Esophagus squamous epithelium (tissue), 5 donors: ENCODE data around the gene NAGS. TPM values are rescaled to one million over a fixed set of nuclear protein-coding genes. Genes with fewer than 3 reads are reported as not detected.

ENCODE experiments used
- DNase-seq: peaks from one replicate; lab custom pipeline; 2025; lab: John Stamatoyannopoulos, UW
- H3K27ac ChIP-seq, 4 donors: fragments of 200-600 bp; sonication (generic); one replicate each; pipeline ENCODE4 v1.5.1; 2016 to 2019; ENCODE audit warnings: mild to moderate bottlenecking in 1 of 4
- H3K27me3 ChIP-seq, 4 donors: fragments of 200-600 bp; sonication (generic); 1 replicate in 3 of 4; 2 replicates in 1 of 4; pipeline versions ENCODE4 v1.5.1 to v1.6.0; 2017 to 2021; ENCODE audit warnings: antibody characterized with exemption in 1 of 4
- H3K36me3 ChIP-seq, 3 donors: fragments of 200-600 bp; sonication (generic); one replicate each; pipeline ENCODE4 v1.5.1; 2016 to 2019
- H3K4me1 ChIP-seq, 3 donors: fragments of 200-600 bp; sonication (generic); one replicate each; pipeline ENCODE4 v1.5.1; 2017 to 2019
- H3K4me3 ChIP-seq, 4 donors: fragments of 200-600 bp; sonication (generic); 1 replicate in 3 of 4; 2 replicates in 1 of 4; pipeline ENCODE4 v1.5.1; 2016 to 2019; ENCODE audit warnings: mild to moderate bottlenecking in 2 of 4, moderate library complexity in 1 of 4
- H3K9me3 ChIP-seq, 3 donors: fragments of 200-600 bp; sonication (generic); one replicate each; pipeline ENCODE4 v1.5.1; 2016 to 2019
- CTCF ChIP-seq, 6 experiments: fragments of 450-650 bp in 4 of 6; fragments of 200-600 bp in 2 of 6; sonication (generic) in 2 of 6; IDR thresholded peaks; one replicate each; pipeline ENCODE4 v1.5.1; 2016 to 2019; ENCODE audit warnings: antibody characterized with exemption in 6 of 6, mild to moderate bottlenecking in 4 of 6, moderate library complexity in 4 of 6
- POLR2A ChIP-seq, 4 donors: fragments of 450-650 bp; IDR thresholded peaks; one replicate each; pipeline ENCODE4 v1.6.1; 2017; ENCODE audit warnings: antibody characterized with exemption in 4 of 4, mild to moderate bottlenecking in 4 of 4, moderate library complexity in 3 of 4
- WGBS, 2 donors: methylation state at CpG; one replicate each; pipeline ENCODE4 v1.1.5; 2018; 5-methylcytosine and 5-hydroxymethylcytosine counted together
- intact Hi-C: fragments of 100-400 bp; cut with DNase I; formaldehyde crosslinking; loops from one replicate; pipeline ENCODE4 v1.15.0; 2022
- total RNA-seq, 4 donors: library from RNA; depleted of rRNA; stranded (reverse); fragments of >200 nt; gene quantifications; one replicate each; pipeline ENCODE4 v1.1.0, GENCODE V29; 2016
- donor health status: DM: yes; HTN: yes; CAD: no.

NAGS gene
- total RNA-seq, 4 donors from 2014 or later = 0.64 to 2.7 (median 2.1) TPM

GRCh38 chr17:44011876-44012275 is 7.5 kb downstream of the NAGS start:
- TF ChIP-seq POLR2A (IDR thresholded peaks at IDR 0.05) (no peak), CTCF (IDR thresholded peaks at IDR 0.05) (no peak)
- H3K27me3 ChIP-seq = no peaks in the 10 kb centered on the region
- peaks cover 23 to 44% (median 24%) of the 10 kb centered on the region in 3 donors for H3K4me1 ChIP-seq
- H3K4me3 ChIP-seq = no peak overlapping the region
- H3K36me3 ChIP-seq = peaks cover 0 to 46% (median 0%) of the 10 kb centered on the region in 3 donors
- no peak for DNase-seq
- intact Hi-C loops = no loop called here
- H3K27ac ChIP-seq = no peak overlapping the region
- H3K9me3 ChIP-seq = no peaks in the 10 kb centered on the region
- 79 to 97% methylated on average over 4 to 8 of the region's 9 CpGs for WGBS, 2 donors

- Histone ChIP-seq H3K27ac (no peak overlapping the region), H3K4me1 (peaks cover 19 to 39% (median 19%) of the 10 kb centered on the region in 3 donors), H3K4me3 (no peak overlapping the region), H3K9me3 (no peaks in the 10 kb centered on the region), H3K27me3 (no peaks in the 10 kb centered on the region), H3K36me3 (peaks cover 0 to 46% (median 0%) of the 10 kb centered on the region in 3 donors)
- TF ChIP-seq POLR2A (IDR thresholded peaks at IDR 0.05) (no peak), CTCF (IDR thresholded peaks at IDR 0.05) (no peak)
- 92% methylated on average over 2 of the region's 3 CpGs; no CpG with 5 or more reads in 1 of the 2 donors for WGBS, 2 donors
- intact Hi-C loops = no loop called here
- DNase-seq = no peak
Measured at GRCh38 chr17:44012391-44012790, 8.0 kb downstream of the NAGS start.

GRCh38 chr17:44012874-44013273 is 8.5 kb downstream of the NAGS start:
- H3K27ac ChIP-seq = no peak overlapping the region
- DNase-seq = no peak
- TF ChIP-seq POLR2A (IDR thresholded peaks at IDR 0.05) = no peak
- no peak for TF ChIP-seq CTCF (IDR thresholded peaks at IDR 0.05)
- intact Hi-C loops = no loop called here
- no peak overlapping the region for H3K4me3 ChIP-seq
- peaks cover 0 to 46% (median 0%) of the 10 kb centered on the region in 3 donors for H3K36me3 ChIP-seq
- H3K4me1 ChIP-seq = peaks cover 14 to 34% (median 15%) of the 10 kb centered on the region in 3 donors
- no peaks in the 10 kb centered on the region for H3K9me3 ChIP-seq
- no peaks in the 10 kb centered on the region for H3K27me3 ChIP-seq
- WGBS, 2 donors = 100% methylated on average over 3 of the region's 14 CpGs; no CpG with 5 or more reads in 1 of the 2 donors

GRCh38 chr17:44014133-44014436 is 9.7 kb downstream of the NAGS start:
- peaks cover 10 to 28% (median 12%) of the 10 kb centered on the region in 3 donors for H3K4me1 ChIP-seq
- 20 to 41% methylated on average over 1 to 3 of the region's 12 CpGs for WGBS, 2 donors

More at GRCh38 chr17:44014133-44014436, 9.7 kb downstream of the NAGS start:
- peaks cover 0 to 38% (median 0%) of the 10 kb centered on the region in 3 donors for H3K36me3 ChIP-seq
- H3K27me3 ChIP-seq = no peaks in the 10 kb centered on the region
- intact Hi-C loops = no loop called here
- peak overlapping the region; percentile 80 to 90 (median 86) for H3K27ac ChIP-seq
- no peak for TF ChIP-seq CTCF (IDR thresholded peaks at IDR 0.05)
- TF ChIP-seq POLR2A (IDR thresholded peaks at IDR 0.05) = no peak
- H3K9me3 ChIP-seq = no peaks in the 10 kb centered on the region
- peak overlapping the region; percentile 71 to 90 (median 86) for H3K4me3 ChIP-seq
- DNase-seq = no peak
